Fibroblast of pulmonary artery (primary cell): Measurements from ENCODE around the gene SLC29A3.

Experiments
- DNase-seq: peaks from one replicate; pipeline ENCODE4 v3.0.0-alpha.2; 2010; ENCODE audit warnings: low read depth
- H3K4me3 ChIP-seq: replicated peaks from 2 replicates; pipeline ENCODE4 v1.5.1; 2011; ENCODE audit warnings: low read depth, mild to moderate bottlenecking, control low read depth, low read length, moderate library complexity
- CTCF ChIP-seq: IDR thresholded peaks from 2 replicates; pipeline ENCODE4 v1.5.1; 2011; ENCODE audit warnings: mild to moderate bottlenecking, control low read depth, low read length, inconsistent platforms; ENCODE audit errors: missing control alignments

The SLC29A3 gene

DNA sequence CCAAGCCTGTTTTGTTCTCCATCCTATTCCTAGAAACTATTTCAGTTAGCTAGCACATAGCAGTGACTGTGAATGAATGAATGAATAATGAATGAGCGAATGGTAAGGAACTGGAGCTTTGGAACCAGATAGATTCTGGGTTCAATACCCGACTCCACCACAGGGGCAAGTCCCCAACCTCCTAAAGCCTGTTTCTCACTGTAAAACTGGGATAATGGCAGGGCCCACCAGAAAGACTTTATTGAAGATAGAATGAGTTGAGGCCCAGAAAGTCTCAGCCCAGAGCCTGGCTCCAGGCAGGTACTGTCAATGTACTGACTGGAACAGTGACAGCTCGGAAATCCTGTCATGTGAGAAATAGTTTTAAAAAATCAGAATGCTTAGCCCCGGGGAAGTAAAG is 76.6 kb downstream of the SLC29A3 start:
- TF ChIP-seq CTCF = peak; percentile 4
- no peak overlapping the region for H3K4me3 ChIP-seq

GRCh38 chr10:71396084-71396710 is 77.1 kb downstream of the SLC29A3 start:
- H3K4me3 ChIP-seq = no peak overlapping the region
- peak; percentile 3 for DNase-seq
- TF ChIP-seq CTCF = no peak

More for the DNA sequence above, 76.6 kb downstream of the SLC29A3 start:
- no peak for DNase-seq

DNA sequence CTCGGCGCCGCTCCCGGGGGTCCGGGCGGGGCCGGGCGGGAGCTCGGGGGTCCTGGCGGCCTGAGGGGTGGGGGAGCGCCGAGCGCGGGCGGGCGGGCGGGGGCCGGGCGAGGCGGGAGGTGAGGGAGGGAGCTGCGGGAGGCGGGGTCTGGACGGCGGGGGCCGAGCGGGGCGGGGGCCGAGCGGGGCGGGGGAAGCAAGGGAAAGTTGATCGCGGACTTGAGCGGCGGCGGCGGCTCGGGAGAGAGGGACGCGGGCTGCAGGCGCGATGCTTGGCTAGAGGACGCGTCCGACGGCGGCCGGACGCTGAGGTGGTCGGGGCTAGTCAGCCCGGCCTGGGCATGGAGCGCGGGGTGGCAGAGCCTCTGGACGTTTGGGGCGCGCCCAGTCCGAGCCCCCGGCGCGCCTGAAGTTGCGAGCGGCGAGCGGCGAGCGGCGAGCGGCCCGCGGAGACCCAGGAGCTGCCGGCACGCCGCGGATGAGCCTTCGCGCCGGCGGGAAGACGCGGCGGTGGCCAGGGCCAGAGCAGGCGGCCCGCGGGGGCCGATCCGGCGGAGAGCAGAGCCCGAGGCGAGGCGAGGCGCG is 77.7 kb downstream of the SLC29A3 start, which contains the start of gene CDH23:
TSS of gene CDH23 (plus strand) at position 210 of the 585 bp plus-strand sequence. CDS start 42,912 bp downstream, outside the sequence.
- no peak for DNase-seq
- no peak for TF ChIP-seq CTCF
- H3K4me3 ChIP-seq = no peak within 1 kb of the TSS

DNA sequence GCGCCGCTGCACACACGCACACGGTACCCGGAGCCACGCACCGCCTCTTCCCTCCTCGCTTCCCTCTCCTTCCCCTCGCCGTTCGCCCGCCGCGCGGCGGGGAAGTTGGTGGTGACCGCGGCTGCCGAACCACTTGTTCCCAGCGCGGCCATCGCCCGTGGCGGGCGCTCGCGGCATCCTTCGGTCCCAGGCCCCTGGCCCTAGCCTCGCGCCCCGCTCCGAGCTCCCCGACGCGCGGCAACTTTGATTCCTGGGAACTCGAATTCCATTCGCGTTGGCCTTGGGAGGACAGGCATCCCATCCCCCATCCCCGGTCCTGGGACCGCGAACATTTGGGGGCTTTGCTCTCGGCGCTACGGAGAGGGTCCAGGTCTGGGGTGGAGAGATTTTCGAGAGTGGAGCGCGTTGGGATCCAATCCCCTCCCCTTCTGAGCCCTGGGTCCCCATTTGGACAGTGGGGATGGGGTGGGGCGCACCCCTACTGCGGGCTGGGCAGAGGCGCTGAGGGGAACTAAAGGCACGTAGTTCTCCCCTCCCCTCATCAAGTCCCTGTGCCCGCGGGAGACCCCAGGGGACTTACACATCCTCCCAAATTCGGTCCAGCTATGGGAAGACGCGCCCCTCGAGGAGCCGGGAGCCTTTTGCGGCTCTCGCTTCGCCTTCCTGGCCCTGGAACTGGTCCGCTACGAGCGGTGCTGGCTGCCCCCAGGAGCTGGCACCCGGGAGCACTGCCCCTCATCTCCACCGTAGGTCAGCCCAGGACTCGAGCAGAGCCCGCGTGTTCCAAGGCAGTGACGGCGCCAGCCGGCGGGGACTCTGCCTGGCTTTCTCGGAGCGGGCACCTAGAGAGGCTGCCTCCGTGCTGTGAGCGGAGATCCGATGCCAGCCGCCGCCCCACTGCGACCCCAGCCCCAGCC is 78.5 kb downstream of the SLC29A3 start:
- no peak for TF ChIP-seq CTCF
- H3K4me3 ChIP-seq = no peak overlapping the region
- no peak for DNase-seq

DNA sequence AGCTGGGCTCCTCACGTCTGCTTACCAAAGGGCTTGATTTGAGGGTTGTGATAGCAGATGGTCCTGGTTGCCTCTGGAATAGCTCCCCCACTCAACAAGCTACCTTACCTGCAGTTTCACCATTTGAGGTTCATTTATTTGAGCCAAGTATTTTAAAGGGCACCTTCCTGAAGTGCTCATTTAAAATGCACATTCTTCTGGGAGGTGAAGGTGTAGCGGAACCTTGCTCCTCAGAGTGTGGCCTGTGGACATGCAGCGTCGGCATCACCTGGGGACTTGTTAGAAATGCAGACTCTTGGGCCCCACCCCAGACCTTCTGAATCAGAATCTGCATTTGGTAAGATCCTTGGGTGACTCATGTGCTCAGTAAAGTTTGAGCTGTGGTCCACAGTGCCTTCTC is 79.9 kb downstream of the SLC29A3 start:
- H3K4me3 ChIP-seq = no peak overlapping the region
- no peak for TF ChIP-seq CTCF
- DNase-seq = no peak

DNA sequence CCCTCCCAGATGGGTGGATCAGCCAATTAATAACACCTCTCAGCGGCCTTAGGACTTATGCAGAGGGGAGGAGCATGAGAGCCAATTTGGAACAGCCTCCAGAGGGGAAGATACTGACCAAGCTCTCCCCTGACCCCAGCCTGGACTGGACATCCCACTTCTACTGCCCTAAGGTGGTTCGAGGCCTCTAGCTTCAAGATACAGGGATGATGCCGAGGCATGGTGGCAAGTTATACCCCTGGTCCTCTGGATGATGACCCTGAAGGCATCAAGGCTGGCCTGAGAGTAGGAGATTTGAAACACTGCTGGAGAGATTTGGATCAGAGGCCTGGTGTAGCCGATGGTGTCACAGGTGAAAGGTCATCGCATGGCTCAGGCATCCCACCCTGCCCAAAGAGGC is 80.9 kb downstream of the SLC29A3 start:
- no peak for DNase-seq
- no peak overlapping the region for H3K4me3 ChIP-seq
- TF ChIP-seq CTCF = no peak
